GM18868 (cell line): ENCODE data around the gene MAN1C1.
"Not testable (repeated sequence)": the region's sequence is repeated elsewhere in the genome, so short reads cannot be mapped to it uniquely, and the experiment has no call there.

Experiments
- ATAC-seq: cut with Tn5 transposase; IDR thresholded peaks from one replicate; pipeline ENCODE4 v1.9.1; 2021; ENCODE audit warnings: mild to moderate bottlenecking, moderate library complexity; ENCODE audit not compliant: unreplicated experiment

Gene MAN1C1

DNA sequence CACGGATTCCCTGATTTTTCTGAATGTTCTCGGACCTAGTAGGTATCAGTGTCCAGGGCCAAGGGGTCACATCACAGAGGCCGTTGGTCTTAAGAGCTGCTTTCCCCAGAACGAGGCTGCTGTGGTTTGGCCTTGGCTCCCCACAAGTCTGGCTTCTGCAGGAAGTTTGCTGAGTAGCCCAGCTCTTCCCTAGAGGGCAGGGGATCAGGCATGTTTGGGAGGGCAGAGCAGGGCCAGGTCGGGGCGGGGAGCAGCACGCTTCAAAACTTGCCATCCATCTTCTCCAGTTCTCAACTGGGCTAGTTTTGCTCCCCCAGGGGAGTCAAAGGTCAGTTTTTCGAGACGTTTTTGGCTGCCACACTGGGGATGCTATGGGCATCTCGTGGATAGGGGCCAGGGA, 37.0 kb downstream of the MAN1C1 start:
- no peak for ATAC-seq

- ATAC-seq, result no peak
Observed at GRCh38 chr1:25654109-25654660, 37.6 kb downstream of the MAN1C1 start.

GRCh38 chr1:25657121-25657882, 40.7 kb downstream of the MAN1C1 start:
- no peak for ATAC-seq

DNA sequence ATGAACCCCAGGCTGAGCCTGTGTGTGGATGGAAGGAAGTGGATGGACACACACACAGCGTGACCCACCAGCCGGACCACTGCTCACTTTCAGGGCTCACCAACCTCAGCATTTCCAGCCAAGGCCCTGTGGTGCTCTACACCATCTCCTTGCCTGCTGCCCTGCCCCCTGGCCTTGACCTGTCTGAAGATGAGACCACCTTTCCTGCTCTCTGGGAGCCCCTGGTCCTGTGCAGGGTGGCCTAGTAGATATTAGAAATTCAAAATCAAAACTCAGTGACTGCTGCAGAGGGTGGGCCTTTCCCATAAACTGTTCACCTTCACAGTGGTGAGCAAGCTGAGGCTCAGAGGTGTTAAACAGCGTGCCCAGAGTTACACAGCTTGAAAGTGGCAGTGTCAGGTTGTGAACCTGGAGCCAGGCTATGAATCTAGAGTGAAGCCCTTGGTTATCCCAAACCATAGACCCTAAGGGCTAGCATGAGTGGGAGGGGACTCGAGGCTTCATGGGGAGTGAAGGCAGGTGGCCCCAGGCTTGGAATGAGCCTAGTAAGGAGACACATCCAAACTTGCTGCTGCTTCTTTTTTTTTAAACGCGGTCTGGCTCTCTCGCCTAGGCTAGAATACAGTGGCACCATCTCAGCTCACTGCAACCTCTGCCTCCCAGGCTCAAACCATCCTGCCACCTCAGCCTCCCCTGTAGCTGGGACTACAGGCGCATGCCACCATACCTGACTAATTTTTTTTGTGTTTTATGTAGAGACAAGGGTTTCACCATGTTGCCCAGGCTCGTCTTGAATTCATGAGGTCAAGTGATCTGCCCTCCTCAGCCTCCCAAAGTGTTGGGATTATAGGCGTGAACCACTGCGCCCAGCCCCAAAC, 41.5 kb downstream of the MAN1C1 start:
- no peak for ATAC-seq

GRCh38 chr1:25658791-25659431, 42.3 kb downstream of the MAN1C1 start:
- no peak for ATAC-seq

- ATAC-seq, result no peak
Observed at GRCh38 chr1:25661043-25661815, 44.6 kb downstream of the MAN1C1 start.

DNA sequence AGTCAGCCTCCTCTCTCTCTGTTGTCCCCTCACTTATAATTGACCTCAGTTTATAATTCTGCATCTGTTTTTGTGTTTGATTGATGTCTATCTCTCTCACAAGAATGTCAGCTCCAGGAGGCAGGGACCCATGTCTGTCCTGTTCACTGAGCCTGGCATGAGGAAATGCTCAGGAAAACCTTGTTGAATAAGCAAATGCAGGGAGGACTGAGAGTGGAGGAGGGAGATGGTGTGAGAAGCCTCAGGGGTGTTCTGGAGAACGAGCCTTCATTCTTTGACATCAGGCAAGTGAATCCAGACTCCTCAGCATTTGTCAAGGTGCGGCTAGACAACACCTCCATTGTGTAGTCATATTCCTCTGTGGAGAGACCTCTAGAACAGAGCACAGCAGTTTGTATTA, 45.5 kb downstream of the MAN1C1 start:
- ATAC-seq, result no peak

DNA sequence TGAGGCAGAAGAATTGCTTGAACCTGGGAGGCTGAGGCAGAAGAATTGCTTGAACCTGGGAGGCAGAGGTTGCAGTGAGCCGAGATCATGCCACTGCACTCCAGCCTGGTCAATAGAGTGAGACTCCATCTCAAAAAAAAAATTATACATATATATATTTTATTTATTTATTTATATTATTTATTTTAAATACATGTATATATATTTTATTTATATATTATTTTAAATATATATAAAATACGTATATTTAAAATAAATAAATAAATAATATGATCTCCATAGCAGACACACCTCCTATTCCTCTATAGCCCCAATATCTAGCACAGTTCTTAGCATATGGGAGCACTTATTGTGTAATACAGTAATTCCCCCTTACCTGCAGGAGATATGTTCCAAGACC, 46.4 kb downstream of the MAN1C1 start:
- not testable (repeated sequence) for ATAC-seq

- no peak for ATAC-seq
Observed at GRCh38 chr1:25664357-25665199, 48.0 kb downstream of the MAN1C1 start.

- ATAC-seq, result no peak
Observed at GRCh38 chr1:25666460-25666859, 49.9 kb downstream of the MAN1C1 start.

DNA sequence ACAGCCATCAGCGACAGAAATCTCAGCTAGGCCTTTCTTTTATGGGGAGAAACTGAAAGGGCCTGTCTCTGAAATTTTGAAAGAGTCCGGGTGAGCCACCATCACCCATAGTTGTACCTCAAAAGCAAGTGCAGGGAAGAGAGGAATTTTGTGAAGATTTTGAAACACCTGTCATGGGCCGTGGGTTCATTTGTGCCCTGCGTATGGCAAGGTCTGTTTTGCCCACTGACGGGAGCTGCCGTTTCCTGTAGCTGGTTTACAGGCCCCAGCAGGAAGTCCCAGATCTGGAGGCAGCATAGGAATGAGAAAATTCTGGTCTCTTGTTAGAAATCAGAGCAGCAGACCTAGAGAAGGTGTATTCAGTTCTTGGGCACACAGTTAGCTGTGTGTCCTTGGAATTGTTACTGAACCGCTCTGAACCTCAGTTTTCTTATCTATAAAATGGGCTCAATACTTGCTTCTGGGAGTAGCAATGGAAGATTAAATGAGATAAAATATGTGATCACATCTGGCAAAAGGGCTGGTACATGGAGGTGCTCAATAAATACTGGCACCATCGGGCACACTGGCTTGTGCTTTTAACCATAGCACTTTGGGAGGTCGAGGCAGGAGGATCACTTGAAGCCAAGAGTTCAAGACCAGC, 52.5 kb downstream of the MAN1C1 start:
- no peak for ATAC-seq

- no peak for ATAC-seq
Observed at GRCh38 chr1:25669781-25670567, 53.4 kb downstream of the MAN1C1 start.

- no peak for ATAC-seq
Observed at GRCh38 chr1:25671929-25672328, 55.3 kb downstream of the MAN1C1 start.

- ATAC-seq, result no peak
Observed at GRCh38 chr1:25672763-25673409, 56.3 kb downstream of the MAN1C1 start.

DNA sequence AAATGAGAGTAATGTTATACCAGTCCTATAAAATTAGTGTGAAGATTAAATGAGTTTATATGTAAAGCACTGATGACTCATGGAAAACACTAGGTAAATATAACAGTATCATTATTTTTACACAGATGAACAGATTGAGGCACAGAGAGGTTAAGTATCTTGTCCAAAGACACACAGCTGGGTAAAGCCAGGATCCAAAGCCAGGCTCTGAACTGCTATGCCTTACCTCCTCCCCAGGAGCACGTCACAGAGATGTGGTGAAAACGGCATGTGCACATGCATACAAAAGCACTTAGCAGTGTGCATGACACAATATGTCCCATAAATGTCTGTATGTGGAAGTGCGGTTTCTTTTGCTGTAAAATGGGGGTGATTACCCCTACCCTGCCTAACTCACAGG, 56.9 kb downstream of the MAN1C1 start:
- ATAC-seq, result no peak

- no peak for ATAC-seq
Observed at GRCh38 chr1:25673962-25674806, 57.6 kb downstream of the MAN1C1 start.

DNA sequence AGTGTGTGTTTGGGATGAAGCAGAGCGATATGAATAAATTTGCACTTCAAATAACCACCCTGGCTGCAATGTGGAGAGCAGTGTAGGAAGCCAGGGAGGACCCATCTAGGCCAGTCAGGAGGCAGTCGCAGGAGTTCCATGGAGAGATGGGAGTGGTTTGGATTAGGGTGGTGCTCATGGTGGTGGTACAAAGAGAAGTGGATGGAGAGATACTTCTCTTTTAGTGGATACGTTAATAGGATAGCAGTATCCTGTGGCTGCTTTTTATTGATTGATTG, 58.2 kb downstream of the MAN1C1 start:
- ATAC-seq, result no peak
